Liver (tissue), 9 donors: Measurements from ENCODE around the gene SCTR. TPM values are rescaled to one million over a fixed set of nuclear protein-coding genes. Genes with fewer than 3 reads are reported as not detected.
A peak's percentile ranks its signal among the peaks of the same experiment; 100 is the strongest.

ENCODE experiments used
- DNase-seq: peaks from one replicate; pipeline ENCODE4 v3.0.0-alpha.2; 2017; ENCODE audit warnings: low spot score
- H3K27ac ChIP-seq, 2 donors: one replicate each; pipeline ENCODE4 v1.7.0; 2013; ENCODE audit warnings: inconsistent platforms in 2 of 2, low read length in 2 of 2, control low read depth in 1 of 2, low read depth in 1 of 2, mild to moderate bottlenecking in 1 of 2
- H3K27me3 ChIP-seq, 4 donors: one replicate each; pipeline versions ENCODE4 v1.6.1 to v1.7.0; 2013; ENCODE audit warnings: low read length in 3 of 4, inconsistent platforms in 1 of 4, mild to moderate bottlenecking in 1 of 4, moderate library complexity in 1 of 4; ENCODE audit not compliant: control insufficient read depth in 4 of 4, insufficient read depth in 4 of 4
- H3K36me3 ChIP-seq, 4 donors: one replicate each; pipeline versions ENCODE4 v1.6.1 to v1.7.0; 2013; ENCODE audit warnings: low read length in 3 of 4, mild to moderate bottlenecking in 3 of 4, low read depth in 1 of 4, moderate library complexity in 1 of 4; ENCODE audit not compliant: control insufficient read depth in 4 of 4, insufficient read depth in 3 of 4
- H3K4me1 ChIP-seq, 4 donors: one replicate each; pipeline versions ENCODE4 v1.6.1 to v1.7.0; 2013; ENCODE audit warnings: low read length in 3 of 4, mild to moderate bottlenecking in 3 of 4, moderate library complexity in 1 of 4; ENCODE audit not compliant: control insufficient read depth in 4 of 4, insufficient read depth in 4 of 4
- H3K4me3 ChIP-seq, 3 donors: one replicate each; pipeline versions ENCODE4 v1.6.1 to v1.7.0; 2013; ENCODE audit warnings: low read length in 3 of 3, control low read depth in 1 of 3, low read depth in 1 of 3, mild to moderate bottlenecking in 1 of 3
- H3K9ac ChIP-seq, 2 donors: one replicate each; pipeline ENCODE4 v1.7.0; 2013; ENCODE audit warnings: low read length in 2 of 2, mild to moderate bottlenecking in 2 of 2, moderate library complexity in 2 of 2, control low read depth in 1 of 2, low read depth in 1 of 2
- H3K9me3 ChIP-seq, 4 donors: one replicate each; pipeline versions ENCODE4 v1.6.1 to v1.7.0; 2013; ENCODE audit warnings: low read length in 3 of 4; ENCODE audit not compliant: control insufficient read depth in 4 of 4
- ATF3 ChIP-seq: IDR thresholded peaks from 2 replicates; pipeline ENCODE4 v1.6.1; 2016; ENCODE audit warnings: antibody characterized with exemption
- EGR1 ChIP-seq, 2 donors: IDR thresholded peaks; 2 replicates each; pipeline ENCODE4 v1.6.1; 2016 to 2018; ENCODE audit warnings: antibody characterized with exemption in 2 of 2, low read depth in 2 of 2
- FOXA1 ChIP-seq: IDR thresholded peaks from 2 replicates; pipeline ENCODE4 v1.6.1; 2016; ENCODE audit warnings: antibody characterized with exemption
- FOXA2 ChIP-seq: IDR thresholded peaks from 2 replicates; pipeline ENCODE4 v1.6.1; 2016; ENCODE audit warnings: antibody characterized with exemption
- GABPA ChIP-seq, 2 donors: IDR thresholded peaks in 1 of 2; conservative IDR thresholded peaks in 1 of 2; 2 replicates each; pipeline ENCODE4 v1.6.1; 2016; ENCODE audit warnings: antibody characterized with exemption in 2 of 2, mild to moderate bottlenecking in 1 of 2, moderate library complexity in 1 of 2
- HNF4G ChIP-seq: IDR thresholded peaks from 2 replicates; pipeline ENCODE4 v1.6.1; 2016; ENCODE audit warnings: antibody characterized with exemption
- JUND ChIP-seq, 2 donors: IDR thresholded peaks; 2 replicates each; pipeline ENCODE4 v1.6.1; 2016; ENCODE audit warnings: antibody characterized with exemption in 2 of 2
- MAX ChIP-seq: IDR thresholded peaks from 2 replicates; pipeline ENCODE4 v1.6.1; 2016; ENCODE audit warnings: antibody characterized with exemption
- NR2F2 ChIP-seq: IDR thresholded peaks from 2 replicates; pipeline ENCODE4 v1.6.1; 2016; ENCODE audit warnings: antibody characterized with exemption
- RAD21 ChIP-seq, 2 donors: IDR thresholded peaks; 2 replicates each; pipeline ENCODE4 v1.6.1; 2016; ENCODE audit warnings: antibody characterized with exemption in 2 of 2, mild to moderate bottlenecking in 2 of 2
- RXRA ChIP-seq, 2 donors: IDR thresholded peaks; 2 replicates each; pipeline ENCODE4 v1.6.1; 2017 to 2018; ENCODE audit warnings: antibody characterized with exemption in 2 of 2, mild to moderate bottlenecking in 1 of 2
- SP1 ChIP-seq: IDR thresholded peaks from 2 replicates; pipeline ENCODE4 v1.6.1; 2018; ENCODE audit warnings: antibody characterized with exemption, mild to moderate bottlenecking
- TAF1 ChIP-seq: conservative IDR thresholded peaks from 2 replicates; pipeline ENCODE4 v1.6.1; 2016; ENCODE audit warnings: antibody characterized with exemption, mild to moderate bottlenecking
- YY1 ChIP-seq: IDR thresholded peaks from 2 replicates; pipeline ENCODE4 v1.6.1; 2016; ENCODE audit warnings: antibody characterized with exemption, mild to moderate bottlenecking
- WGBS: extraction: QIAGEN DNeasy Blood & Tissue Kit; methylation state at CpG from one replicate; pipeline ENCODE4 v1.1.7; 2013; 5-methylcytosine and 5-hydroxymethylcytosine counted together
- polyA plus RNA-seq, 2 donors: library from polyadenylated mRNA; stranded (reverse) in 1 of 2; unstranded in 1 of 2; fragments of 200-250 nt in 1 of 2; fragments of >200 nt in 1 of 2; fragmentation: Nextera tagmentation in 1 of 2; extraction: Ambion mirVana in 1 of 2; gene quantifications; one replicate each; pipeline versions ENCODE4 v1.2.1 to v1.2.3, GENCODE V29; 2013 to 2015
- total RNA-seq, 2 donors: library from RNA; depleted of rRNA; stranded (reverse); fragments of >200 nt; gene quantifications; one replicate each; pipeline ENCODE4 v1.2.3, GENCODE V29; 2014
- TF ChIP-seq, protein P1 (sequence below): fragments of 150-350 bp; IDR thresholded peaks from 2 replicates; pipeline ENCODE4 v1.5.1; 2017; ENCODE audit warnings: improper control_type of control experiment, low read depth, low read length; ENCODE audit not compliant: missing input control
- TF ChIP-seq, protein P2 (sequence below): IDR thresholded peaks from 2 replicates; pipeline ENCODE4 v1.6.1; 2016; ENCODE audit warnings: antibody characterized with exemption, mild to moderate bottlenecking
- TF ChIP-seq, protein P3 (sequence below): IDR thresholded peaks from 2 replicates; pipeline ENCODE4 v1.6.1; 2016; ENCODE audit warnings: antibody characterized with exemption
- donor health status: healthy.
- donor health status: healthy.
- donor health status: healthy.
- donor health status: healthy.
- donor health status: healthy.

Gene SCTR
- total RNA-seq: under 1 TPM; 0.17 to 0.28 TPM
- polyA plus RNA-seq: under 1 TPM; 0.31 to 0.47 TPM

DNA sequence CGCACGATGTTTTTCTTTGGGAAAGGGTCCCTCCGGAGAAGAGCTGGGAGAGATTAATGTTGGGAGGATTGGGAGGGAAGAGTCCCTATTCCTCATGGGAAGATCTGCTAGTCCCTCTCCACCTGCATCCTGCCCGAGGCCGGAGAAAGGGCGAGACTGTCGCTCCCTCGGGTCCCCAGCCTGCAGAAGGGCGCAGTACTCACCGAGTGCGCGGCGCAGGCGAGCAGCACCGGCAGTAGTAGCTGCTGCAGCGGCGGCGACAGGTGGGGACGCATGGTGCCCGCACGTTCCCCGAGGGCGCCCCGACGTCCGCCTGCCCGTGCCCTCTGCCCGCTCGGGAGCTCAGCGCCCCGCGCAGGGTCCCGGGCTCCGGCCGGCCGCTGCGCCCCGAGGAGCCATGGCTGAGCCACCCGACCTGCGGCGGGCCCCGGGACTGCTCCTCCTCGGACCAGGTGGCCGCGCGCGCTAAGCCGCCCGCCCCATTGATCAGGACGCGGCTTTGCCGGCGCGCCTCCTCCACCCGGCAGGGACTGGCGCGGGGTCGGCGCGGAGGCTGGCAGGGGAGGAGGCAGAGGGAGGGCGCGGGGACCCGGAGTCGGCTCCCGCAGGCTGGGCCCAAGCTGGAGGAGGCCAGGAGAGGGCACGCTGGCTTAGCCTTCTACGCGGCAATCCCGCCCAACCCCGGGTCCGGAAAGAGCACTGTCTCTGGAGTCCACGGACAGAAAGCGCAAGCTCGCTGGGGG, at the start of gene SCTR:
Gene SCTR, minus strand, starts transcription at position 532 of the 743 bp plus-strand sequence. Its CDS starts 257 bp downstream, at position 275.
- peak within 1 kb of the TSS in 1 of 3 donors; percentile 30 for H3K4me3 ChIP-seq
- H3K36me3 ChIP-seq: no peaks in the 10 kb centered on the region
- H3K27me3 ChIP-seq: peaks cover 0 to 17% (median 6%) of the 10 kb centered on the region in 4 donors
- no peak for DNase-seq
- no peak within 1 kb of the TSS for H3K27ac ChIP-seq
- peaks cover 1 to 11% (median 7%) of the 10 kb centered on the region in 4 donors for H3K4me1 ChIP-seq
- H3K9me3 ChIP-seq: no peaks in the 10 kb centered on the region
- H3K9ac ChIP-seq: no peak within 1 kb of the TSS
- TF ChIP-seq GABPA (IDR thresholded peaks at IDR 0.05 in 1 of 2, conservative IDR thresholded peaks at IDR 0.05 in 1 of 2): no peak
- TF ChIP-seq, protein P1, sequence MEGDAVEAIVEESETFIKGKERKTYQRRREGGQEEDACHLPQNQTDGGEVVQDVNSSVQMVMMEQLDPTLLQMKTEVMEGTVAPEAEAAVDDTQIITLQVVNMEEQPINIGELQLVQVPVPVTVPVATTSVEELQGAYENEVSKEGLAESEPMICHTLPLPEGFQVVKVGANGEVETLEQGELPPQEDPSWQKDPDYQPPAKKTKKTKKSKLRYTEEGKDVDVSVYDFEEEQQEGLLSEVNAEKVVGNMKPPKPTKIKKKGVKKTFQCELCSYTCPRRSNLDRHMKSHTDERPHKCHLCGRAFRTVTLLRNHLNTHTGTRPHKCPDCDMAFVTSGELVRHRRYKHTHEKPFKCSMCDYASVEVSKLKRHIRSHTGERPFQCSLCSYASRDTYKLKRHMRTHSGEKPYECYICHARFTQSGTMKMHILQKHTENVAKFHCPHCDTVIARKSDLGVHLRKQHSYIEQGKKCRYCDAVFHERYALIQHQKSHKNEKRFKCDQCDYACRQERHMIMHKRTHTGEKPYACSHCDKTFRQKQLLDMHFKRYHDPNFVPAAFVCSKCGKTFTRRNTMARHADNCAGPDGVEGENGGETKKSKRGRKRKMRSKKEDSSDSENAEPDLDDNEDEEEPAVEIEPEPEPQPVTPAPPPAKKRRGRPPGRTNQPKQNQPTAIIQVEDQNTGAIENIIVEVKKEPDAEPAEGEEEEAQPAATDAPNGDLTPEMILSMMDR: no peak
- TF ChIP-seq, protein P2, sequence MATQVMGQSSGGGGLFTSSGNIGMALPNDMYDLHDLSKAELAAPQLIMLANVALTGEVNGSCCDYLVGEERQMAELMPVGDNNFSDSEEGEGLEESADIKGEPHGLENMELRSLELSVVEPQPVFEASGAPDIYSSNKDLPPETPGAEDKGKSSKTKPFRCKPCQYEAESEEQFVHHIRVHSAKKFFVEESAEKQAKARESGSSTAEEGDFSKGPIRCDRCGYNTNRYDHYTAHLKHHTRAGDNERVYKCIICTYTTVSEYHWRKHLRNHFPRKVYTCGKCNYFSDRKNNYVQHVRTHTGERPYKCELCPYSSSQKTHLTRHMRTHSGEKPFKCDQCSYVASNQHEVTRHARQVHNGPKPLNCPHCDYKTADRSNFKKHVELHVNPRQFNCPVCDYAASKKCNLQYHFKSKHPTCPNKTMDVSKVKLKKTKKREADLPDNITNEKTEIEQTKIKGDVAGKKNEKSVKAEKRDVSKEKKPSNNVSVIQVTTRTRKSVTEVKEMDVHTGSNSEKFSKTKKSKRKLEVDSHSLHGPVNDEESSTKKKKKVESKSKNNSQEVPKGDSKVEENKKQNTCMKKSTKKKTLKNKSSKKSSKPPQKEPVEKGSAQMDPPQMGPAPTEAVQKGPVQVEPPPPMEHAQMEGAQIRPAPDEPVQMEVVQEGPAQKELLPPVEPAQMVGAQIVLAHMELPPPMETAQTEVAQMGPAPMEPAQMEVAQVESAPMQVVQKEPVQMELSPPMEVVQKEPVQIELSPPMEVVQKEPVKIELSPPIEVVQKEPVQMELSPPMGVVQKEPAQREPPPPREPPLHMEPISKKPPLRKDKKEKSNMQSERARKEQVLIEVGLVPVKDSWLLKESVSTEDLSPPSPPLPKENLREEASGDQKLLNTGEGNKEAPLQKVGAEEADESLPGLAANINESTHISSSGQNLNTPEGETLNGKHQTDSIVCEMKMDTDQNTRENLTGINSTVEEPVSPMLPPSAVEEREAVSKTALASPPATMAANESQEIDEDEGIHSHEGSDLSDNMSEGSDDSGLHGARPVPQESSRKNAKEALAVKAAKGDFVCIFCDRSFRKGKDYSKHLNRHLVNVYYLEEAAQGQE: no peak
- no peak for TF ChIP-seq MAX
- TF ChIP-seq NR2F2: no peak
- no peak for TF ChIP-seq TAF1
- TF ChIP-seq, protein P3, sequence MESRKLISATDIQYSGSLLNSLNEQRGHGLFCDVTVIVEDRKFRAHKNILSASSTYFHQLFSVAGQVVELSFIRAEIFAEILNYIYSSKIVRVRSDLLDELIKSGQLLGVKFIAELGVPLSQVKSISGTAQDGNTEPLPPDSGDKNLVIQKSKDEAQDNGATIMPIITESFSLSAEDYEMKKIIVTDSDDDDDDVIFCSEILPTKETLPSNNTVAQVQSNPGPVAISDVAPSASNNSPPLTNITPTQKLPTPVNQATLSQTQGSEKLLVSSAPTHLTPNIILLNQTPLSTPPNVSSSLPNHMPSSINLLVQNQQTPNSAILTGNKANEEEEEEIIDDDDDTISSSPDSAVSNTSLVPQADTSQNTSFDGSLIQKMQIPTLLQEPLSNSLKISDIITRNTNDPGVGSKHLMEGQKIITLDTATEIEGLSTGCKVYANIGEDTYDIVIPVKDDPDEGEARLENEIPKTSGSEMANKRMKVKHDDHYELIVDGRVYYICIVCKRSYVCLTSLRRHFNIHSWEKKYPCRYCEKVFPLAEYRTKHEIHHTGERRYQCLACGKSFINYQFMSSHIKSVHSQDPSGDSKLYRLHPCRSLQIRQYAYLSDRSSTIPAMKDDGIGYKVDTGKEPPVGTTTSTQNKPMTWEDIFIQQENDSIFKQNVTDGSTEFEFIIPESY: no peak
- TF ChIP-seq RAD21 (IDR thresholded peaks at IDR 0.05): no peak
- TF ChIP-seq RXRA (IDR thresholded peaks at IDR 0.05): no peak
- no peak for TF ChIP-seq FOXA1
- no peak for TF ChIP-seq YY1
- TF ChIP-seq FOXA2: no peak
- TF ChIP-seq HNF4G: no peak
- WGBS: 11% methylated on average over 74 of the region's 74 CpGs

DNA sequence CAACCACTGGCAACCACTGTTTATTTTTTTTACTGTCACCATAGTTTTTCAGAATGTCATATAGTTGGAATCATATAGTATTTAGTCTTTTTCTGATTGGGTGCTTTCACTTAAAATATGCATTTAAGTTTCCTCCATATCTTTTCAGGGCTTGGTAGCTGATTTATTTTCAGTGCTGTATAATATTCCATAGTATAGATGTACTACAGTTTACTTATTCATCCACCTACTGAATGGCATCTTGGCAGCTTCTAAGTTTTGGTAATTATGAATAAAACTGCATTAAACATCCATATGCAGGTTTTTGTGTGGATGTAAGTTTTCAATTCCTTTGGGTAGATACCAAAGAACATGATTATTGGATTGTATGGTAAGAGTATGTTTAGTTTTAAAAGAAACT, 43.0 kb upstream of the SCTR start:
- H3K27ac ChIP-seq: no peak overlapping the region
- no peak for DNase-seq
- H3K36me3 ChIP-seq: no peaks in the 10 kb centered on the region
- TF ChIP-seq TAF1 (no peak), RAD21 (IDR thresholded peaks at IDR 0.05) (no peak), GABPA (IDR thresholded peaks at IDR 0.05 in 1 of 2, conservative IDR thresholded peaks at IDR 0.05 in 1 of 2) (no peak), NR2F2 (no peak), JUND (IDR thresholded peaks at IDR 0.05) (no peak), SP1 (no peak), EGR1 (IDR thresholded peaks at IDR 0.05; ENCODE audit: low read depth in 2 of 2) (no peak), ATF3 (no peak)
- TF ChIP-seq, protein P1: no peak
- TF ChIP-seq, protein P2: no peak

More for the DNA sequence above, 43.0 kb upstream of the SCTR start:
- Histone ChIP-seq H3K27me3 (no peaks in the 10 kb centered on the region), H3K9ac (no peak overlapping the region), H3K9me3 (no peaks in the 10 kb centered on the region), H3K4me3 (no peak overlapping the region), H3K4me1 (no peaks in the 10 kb centered on the region)
